Hepatocyte (in vitro differentiated cells): Measurements from ENCODE around the gene ABHD4. TPM values are rescaled to one million over a fixed set of nuclear protein-coding genes. Genes with fewer than 3 reads are reported as not detected.
A peak's percentile ranks its signal among the peaks of the same experiment; 100 is the strongest.

ENCODE experiments used
- DNase-seq: peaks from one replicate; pipeline ENCODE4 v3.0.0-alpha.2; 2016; ENCODE audit warnings: low spot score
- H2AFZ ChIP-seq: fragments of 200-600 bp; sonication (generic); 2 replicates; pipeline ENCODE4 v1.6.0; 2016; ENCODE audit warnings: antibody characterized with exemption, mild to moderate bottlenecking
- H3K27ac ChIP-seq: fragments of 200-600 bp; sonication (generic); 2 replicates; pipeline ENCODE4 v1.5.1; 2016; ENCODE audit warnings: mild to moderate bottlenecking
- H3K27me3 ChIP-seq: fragments of 200-600 bp; sonication (generic); 2 replicates; pipeline ENCODE4 v1.6.1; 2016
- H3K36me3 ChIP-seq: fragments of 200-600 bp; sonication (generic); replicated peaks from 2 replicates; pipeline ENCODE4 v1.5.1; 2016; ENCODE audit warnings: low read depth; ENCODE audit not compliant: insufficient read depth
- H3K4me1 ChIP-seq: fragments of 200-600 bp; sonication (generic); 2 replicates; pipeline ENCODE4 v1.5.1; 2016; ENCODE audit warnings: mild to moderate bottlenecking, moderate library complexity; ENCODE audit not compliant: insufficient read depth
- H3K4me2 ChIP-seq: fragments of 200-600 bp; sonication (generic); 2 replicates; pipeline ENCODE4 v1.6.0; 2016
- H3K4me3 ChIP-seq: fragments of 200-600 bp; sonication (generic); 2 replicates; pipeline ENCODE4 v1.5.1; 2016; ENCODE audit warnings: mild to moderate bottlenecking
- H3K79me2 ChIP-seq: fragments of 200-600 bp; sonication (generic); 2 replicates; pipeline ENCODE4 v1.6.0; 2017; ENCODE audit warnings: mild to moderate bottlenecking
- H3K9me2 ChIP-seq: fragments of 200-600 bp; sonication (generic); replicated peaks from 2 replicates; pipeline ENCODE4 v1.6.0; 2017; ENCODE audit warnings: mild to moderate bottlenecking; ENCODE audit not compliant: insufficient read depth
- H3K9me3 ChIP-seq: fragments of 200-600 bp; sonication (generic); 2 replicates; pipeline ENCODE4 v1.5.1; 2016; ENCODE audit warnings: low read depth, mild to moderate bottlenecking
- H4K20me1 ChIP-seq: fragments of 200-600 bp; sonication (generic); 2 replicates; pipeline ENCODE4 v1.6.0; 2016; ENCODE audit warnings: mild to moderate bottlenecking; ENCODE audit not compliant: insufficient read depth, poor library complexity, severe bottlenecking
- CTCF ChIP-seq: fragments of 200-600 bp; sonication (generic); IDR thresholded peaks from 2 replicates; pipeline ENCODE4 v1.5.1; 2016; ENCODE audit warnings: antibody characterized with exemption, mild to moderate bottlenecking; ENCODE audit not compliant: poor library complexity
- EZH2 ChIP-seq: fragments of 200-600 bp; sonication (generic); IDR thresholded peaks from 2 replicates; pipeline ENCODE4 v1.6.1; 2016; ENCODE audit warnings: antibody characterized with exemption, mild to moderate bottlenecking, borderline replicate concordance
- EZH2phosphoT487 ChIP-seq: fragments of 200-600 bp; sonication (generic); IDR thresholded peaks from one replicate; pipeline ENCODE4 v1.6.1; 2018; ENCODE audit warnings: antibody characterized with exemption, mild to moderate bottlenecking, low read depth, moderate library complexity; ENCODE audit not compliant: unreplicated experiment, severe bottlenecking
- WGBS: methylation state at CpG from one replicate; pipeline ENCODE4 v1.1.6; 2016; ENCODE audit warnings: low lambda C conversion rate; ENCODE audit errors: missing lambda C conversion rate; 5-methylcytosine and 5-hydroxymethylcytosine counted together
- polyA plus RNA-seq: library from polyadenylated mRNA; unstranded; fragments of >200 nt; fragmentation: Nextera tagmentation; extraction: Ambion mirVana; gene quantifications from 2 replicates; pipeline ENCODE4 v1.2.1, GENCODE V29; 2016
- total RNA-seq: library from RNA; depleted of rRNA; stranded (reverse); fragments of >200 nt; gene quantifications from 2 replicates; pipeline ENCODE4 v1.2.3, GENCODE V29; 2014

The ABHD4 gene
- total and polyA plus RNA-seq, 2 experiments from 2014 or later, result 30.7 to 49.8 TPM

GRCh38 chr14:22588526-22589095 lies 9.5 kb upstream of the ABHD4 start:
- Histone ChIP-seq H3K9me2 (no peaks in the 10 kb centered on the region), H3K4me1 (peaks cover 5% of the 10 kb centered on the region), H3K4me2 (peak overlapping the region; percentile 83), H3K9me3 (no peaks in the 10 kb centered on the region), H3K79me2 (peaks cover 51% of the 10 kb centered on the region), H2AFZ (peak overlapping the region; percentile 4), H3K27me3 (no peaks in the 10 kb centered on the region), H4K20me1 (no peaks in the 10 kb centered on the region), H3K4me3 (peak overlapping the region; percentile 47), H3K27ac (peak overlapping the region; percentile 82), H3K36me3 (no peaks in the 10 kb centered on the region)
- no peak for TF ChIP-seq EZH2phosphoT487
- no peak for TF ChIP-seq CTCF
- no peak for TF ChIP-seq EZH2
- no peak for DNase-seq
- 5% methylated on average over 17 of the region's 17 CpGs for WGBS

- peaks cover 5% of the 10 kb centered on the region for H3K4me1 ChIP-seq
- H3K4me2 ChIP-seq, result peak within 1 kb of the TSS; percentile 83
- peak; percentile 100 for DNase-seq
Measured at GRCh38 chr14:22589096-22589839, 8.8 kb upstream of the ABHD4 start, which contains the start of gene DAD1. Gene DAD1, minus strand, starts transcription at chr14:22589224. Its CDS starts 67 bp downstream, at chr14:22589157.

GRCh38 chr14:22593189-22593588 lies 4.9 kb upstream of the ABHD4 start:
- Histone ChIP-seq H3K27ac (no peak overlapping the region), H3K4me3 (no peak overlapping the region), H4K20me1 (no peaks in the 10 kb centered on the region), H3K9me2 (no peaks in the 10 kb centered on the region), H3K4me2 (no peak overlapping the region), H3K4me1 (peaks cover 5% of the 10 kb centered on the region), H3K36me3 (no peaks in the 10 kb centered on the region), H2AFZ (no peak overlapping the region), H3K27me3 (no peaks in the 10 kb centered on the region), H3K9me3 (no peaks in the 10 kb centered on the region), H3K79me2 (peaks cover 6% of the 10 kb centered on the region)
- no peak for DNase-seq
- 57% methylated on average over 3 of the region's 3 CpGs for WGBS
- TF ChIP-seq CTCF, result no peak
- no peak for TF ChIP-seq EZH2phosphoT487
- TF ChIP-seq EZH2, result no peak

More at GRCh38 chr14:22589096-22589839, 8.8 kb upstream of the ABHD4 start, which contains the start of gene DAD1:
- Histone ChIP-seq H3K27me3 (no peaks in the 10 kb centered on the region), H2AFZ (peak within 1 kb of the TSS; percentile 49), H3K4me3 (peak within 1 kb of the TSS; percentile 47), H3K9me3 (no peaks in the 10 kb centered on the region), H4K20me1 (no peaks in the 10 kb centered on the region), H3K9me2 (no peaks in the 10 kb centered on the region), H3K36me3 (no peaks in the 10 kb centered on the region), H3K27ac (peak within 1 kb of the TSS; percentile 90), H3K79me2 (peaks cover 45% of the 10 kb centered on the region)
- TF ChIP-seq EZH2phosphoT487, result no peak
- TF ChIP-seq EZH2, result no peak
- no peak for TF ChIP-seq CTCF
- WGBS, result under 1% methylated on average over 44 of the region's 44 CpGs
